Prostate gland (tissue), 2 donors: Measurements from ENCODE around the gene LEKR1. TPM values are rescaled to one million over a fixed set of nuclear protein-coding genes. Genes with fewer than 3 reads are reported as not detected.

Experiments
- DNase-seq: peaks from one replicate; pipeline ENCODE4 v3.0.0-alpha.2; 2019; ENCODE audit warnings: low spot score
- H3K27ac ChIP-seq, 2 donors: fragments of 200-600 bp; sonication (generic); 2 replicates each; pipeline ENCODE4 v1.5.1; 2017 to 2019
- H3K27me3 ChIP-seq: fragments of 200-600 bp; sonication (generic); replicated peaks from 2 replicates; pipeline ENCODE4 v1.5.1; 2019; ENCODE audit not compliant: insufficient read depth
- H3K36me3 ChIP-seq, 2 donors: fragments of 200-600 bp; sonication (generic); 1 replicate in 1 of 2; 2 replicates in 1 of 2; pipeline versions ENCODE4 v1.5.1 to v1.8.1; 2017 to 2019
- H3K4me1 ChIP-seq: fragments of 200-600 bp; sonication (generic); replicated peaks from 2 replicates; pipeline ENCODE4 v1.5.1; 2019
- H3K4me3 ChIP-seq, 2 donors: fragments of 200-600 bp; sonication (generic); 2 replicates each; pipeline ENCODE4 v1.5.1; 2017 to 2019
- H3K9me3 ChIP-seq: fragments of 200-600 bp; sonication (generic); 2 replicates; pipeline ENCODE4 v1.5.1; 2017
- CTCF ChIP-seq, 4 experiments: fragments of 200-600 bp in 2 of 4; fragments of 450-650 bp in 2 of 4; sonication (generic) in 2 of 4; IDR thresholded peaks; 1 replicate in 3 of 4; 2 replicates in 1 of 4; pipeline ENCODE4 v1.5.1; 2016 to 2019; ENCODE audit warnings: antibody characterized with exemption in 4 of 4, mild to moderate bottlenecking in 2 of 4, moderate library complexity in 2 of 4
- POLR2A ChIP-seq: fragments of 450-650 bp; IDR thresholded peaks from one replicate; pipeline ENCODE4 v1.6.1; 2016; ENCODE audit warnings: antibody characterized with exemption, mild to moderate bottlenecking
- POLR2AphosphoS5 ChIP-seq: sonication (generic); formaldehyde crosslinking; IDR thresholded peaks from one replicate; pipeline ENCODE4 v1.6.1; 2017; ENCODE audit warnings: antibody characterized with exemption
- WGBS: methylation state at CpG from one replicate; pipeline ENCODE4 v1.1.5; 2018; 5-methylcytosine and 5-hydroxymethylcytosine counted together
- intact Hi-C: fragments of 100-400 bp; cut with DNase I; formaldehyde crosslinking; loops from one replicate; pipeline ENCODE4 v1.14.2; 2022
- total RNA-seq, 2 donors: library from RNA; depleted of rRNA; stranded (reverse); fragments of >200 nt; gene quantifications; one replicate each; pipeline ENCODE4 v1.1.0, GENCODE V29; 2016

Gene LEKR1
- total RNA-seq, 2 donors from 2014 or later: 2.2 to 4.4 TPM

- DNase-seq: no peak
- no peaks in the 10 kb centered on the region for H3K4me1 ChIP-seq
- H3K27me3 ChIP-seq: no peaks in the 10 kb centered on the region
- 93% methylated on average over 4 of the region's 5 CpGs for WGBS
- no peak overlapping the region for H3K4me3 ChIP-seq
- no peak overlapping the region for H3K27ac ChIP-seq
- H3K9me3 ChIP-seq: no peaks in the 10 kb centered on the region
- intact Hi-C loops: no loop called here
- H3K36me3 ChIP-seq: no peaks in the 10 kb centered on the region
- TF ChIP-seq POLR2A: no peak
These were observed 239.0 kb downstream of the LEKR1 start for GRCh38 chr3:157065201-157065600.

GRCh38 chr3:157066335-157067098, 240.4 kb downstream of the LEKR1 start:
- no peaks in the 10 kb centered on the region for H3K27me3 ChIP-seq

GRCh38 chr3:157067114-157067513, 241.0 kb downstream of the LEKR1 start:
- peak overlapping the region in 1 of 2 donors; percentile 12 for H3K27ac ChIP-seq

More at GRCh38 chr3:157066335-157067098, 240.4 kb downstream of the LEKR1 start:
- no peak for DNase-seq
- no peak overlapping the region for H3K4me3 ChIP-seq
- 43% methylated on average over 11 of the region's 11 CpGs for whole genome bisulfite sequencing
- no peaks in the 10 kb centered on the region for H3K4me1 ChIP-seq
- H3K9me3 ChIP-seq: no peaks in the 10 kb centered on the region
- TF ChIP-seq POLR2A (no peak), POLR2AphosphoS5 (no peak), CTCF (IDR thresholded peaks at IDR 0.05) (no peak)
- intact Hi-C loops: no loop called here
- H3K36me3 ChIP-seq: no peaks in the 10 kb centered on the region
- peak overlapping the region in 1 of 2 donors; percentile 12 for H3K27ac ChIP-seq

GRCh38 chr3:157069406-157069805, 243.3 kb downstream of the LEKR1 start:
- Histone ChIP-seq H3K36me3 (no peaks in the 10 kb centered on the region), H3K4me1 (no peaks in the 10 kb centered on the region), H3K27ac (no peak overlapping the region), H3K4me3 (no peak overlapping the region), H3K9me3 (no peaks in the 10 kb centered on the region), H3K27me3 (no peaks in the 10 kb centered on the region)
- no peak for TF ChIP-seq POLR2A
- TF ChIP-seq POLR2AphosphoS5: no peak
- TF ChIP-seq CTCF (IDR thresholded peaks at IDR 0.05): no peak
- DNase-seq: no peak
- intact Hi-C loops: no loop called here
- WGBS: 95% methylated on average over 4 of the region's 4 CpGs

More at GRCh38 chr3:157067114-157067513, 241.0 kb downstream of the LEKR1 start:
- no peak for TF ChIP-seq CTCF (IDR thresholded peaks at IDR 0.05)
- no peak for TF ChIP-seq POLR2AphosphoS5
- TF ChIP-seq POLR2A: no peak
- no peak overlapping the region for H3K4me3 ChIP-seq
- H3K36me3 ChIP-seq: no peaks in the 10 kb centered on the region
- no peak for DNase-seq
- intact Hi-C loops: no loop called here
- no peaks in the 10 kb centered on the region for H3K27me3 ChIP-seq
- H3K4me1 ChIP-seq: no peaks in the 10 kb centered on the region
- WGBS: 86% methylated on average over 3 of the region's 3 CpGs
- H3K9me3 ChIP-seq: no peaks in the 10 kb centered on the region

- DNase-seq: no peak
- Histone ChIP-seq H3K27ac (peak overlapping the region; percentile 43 to 71), H3K9me3 (no peaks in the 10 kb centered on the region), H3K27me3 (no peaks in the 10 kb centered on the region), H3K36me3 (no peaks in the 10 kb centered on the region), H3K4me1 (no peaks in the 10 kb centered on the region), H3K4me3 (no peak overlapping the region)
- 62% methylated on average over 7 of the region's 7 CpGs for WGBS
- no peak for TF ChIP-seq CTCF (IDR thresholded peaks at IDR 0.05)
- TF ChIP-seq POLR2AphosphoS5: no peak
- no peak for TF ChIP-seq POLR2A
- intact Hi-C loops: no loop called here
These were observed 243.9 kb downstream of the LEKR1 start for GRCh38 chr3:157069846-157070677.
